Cardiac muscle cell (in vitro differentiated cells and primary cell): ENCODE data around the gene LDLRAD4. TPM values are rescaled to one million over a fixed set of nuclear protein-coding genes. Genes with fewer than 3 reads are reported as not detected.

Source experiments
- DNase-seq, 2 donors: peaks; one replicate each; pipeline versions ENCODE4 v3.0.0 to v3.0.0-alpha.2; 2010 to 2017; ENCODE audit warnings: low read depth in 1 of 2, low spot score in 1 of 2
- H3K27ac ChIP-seq: fragments of 200-600 bp; sonication (generic); 2 replicates; pipeline ENCODE4 v1.5.1; 2016
- H3K27me3 ChIP-seq: fragments of 200-600 bp; sonication (generic); 2 replicates; pipeline ENCODE4 v1.6.0; 2016; ENCODE audit warnings: control low read depth
- H3K36me3 ChIP-seq: fragments of 200-600 bp; sonication (generic); 2 replicates; pipeline ENCODE4 v1.5.1; 2016; ENCODE audit warnings: control low read depth
- H3K4me1 ChIP-seq: fragments of 200-600 bp; sonication (generic); 2 replicates; pipeline ENCODE4 v1.8.1; 2017; ENCODE audit warnings: low read depth, mild to moderate bottlenecking, mixed run types
- H3K4me3 ChIP-seq: fragments of 200-600 bp; sonication (generic); 2 replicates; pipeline ENCODE4 v1.5.1; 2016; ENCODE audit warnings: mild to moderate bottlenecking
- H3K9me3 ChIP-seq: fragments of 200-600 bp; sonication (generic); 2 replicates; pipeline ENCODE4 v1.5.1; 2017; ENCODE audit warnings: low read depth, mild to moderate bottlenecking, control low read depth
- polyA plus RNA-seq: library from polyadenylated mRNA; unstranded; fragments of >200 nt; fragmentation: Nextera tagmentation; extraction: Ambion mirVana; gene quantifications from 2 replicates; pipeline ENCODE4 v1.2.1, GENCODE V29; 2016
- total RNA-seq: library from RNA; depleted of rRNA; stranded (reverse); fragments of >200 nt; gene quantifications from 2 replicates; pipeline ENCODE4 v1.2.3, GENCODE V29; 2016
- TF ChIP-seq, protein P1 (sequence below): IDR thresholded peaks from 2 replicates; pipeline ENCODE4 v1.5.1; 2012; ENCODE audit warnings: low read depth, mild to moderate bottlenecking, low read length

LDLRAD4 gene
- total and polyA plus RNA-seq, 2 experiments from 2014 or later = 10.5 to 11.5 TPM

DNA sequence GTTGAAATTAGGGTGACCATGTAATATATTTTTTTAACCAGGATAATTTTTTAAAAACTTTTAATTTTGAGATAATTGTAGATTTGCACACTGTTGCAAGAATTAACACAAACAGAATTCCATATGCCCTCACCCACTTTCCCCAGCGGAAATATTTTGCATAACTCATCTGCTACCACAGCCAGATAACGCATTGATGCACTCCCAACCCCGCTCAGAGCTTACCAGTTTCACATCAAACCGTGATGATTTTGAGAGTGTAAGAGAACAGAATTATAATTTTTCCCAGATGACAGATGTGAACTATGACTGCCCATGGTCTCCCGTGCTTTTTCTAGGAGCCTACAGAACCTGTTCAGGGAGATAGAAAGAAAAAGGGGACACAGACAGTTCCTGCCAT is 35.2 kb upstream of the LDLRAD4 start:
- Histone ChIP-seq H3K9me3 (no peaks in the 10 kb centered on the region), H3K27ac (no peak overlapping the region), H3K4me1 (peaks cover 5% of the 10 kb centered on the region), H3K4me3 (no peak overlapping the region), H3K27me3 (no peaks in the 10 kb centered on the region), H3K36me3 (no peaks in the 10 kb centered on the region)
- peak in 1 of 2 donors; percentile 48 for DNase-seq
- TF ChIP-seq, protein P1, sequence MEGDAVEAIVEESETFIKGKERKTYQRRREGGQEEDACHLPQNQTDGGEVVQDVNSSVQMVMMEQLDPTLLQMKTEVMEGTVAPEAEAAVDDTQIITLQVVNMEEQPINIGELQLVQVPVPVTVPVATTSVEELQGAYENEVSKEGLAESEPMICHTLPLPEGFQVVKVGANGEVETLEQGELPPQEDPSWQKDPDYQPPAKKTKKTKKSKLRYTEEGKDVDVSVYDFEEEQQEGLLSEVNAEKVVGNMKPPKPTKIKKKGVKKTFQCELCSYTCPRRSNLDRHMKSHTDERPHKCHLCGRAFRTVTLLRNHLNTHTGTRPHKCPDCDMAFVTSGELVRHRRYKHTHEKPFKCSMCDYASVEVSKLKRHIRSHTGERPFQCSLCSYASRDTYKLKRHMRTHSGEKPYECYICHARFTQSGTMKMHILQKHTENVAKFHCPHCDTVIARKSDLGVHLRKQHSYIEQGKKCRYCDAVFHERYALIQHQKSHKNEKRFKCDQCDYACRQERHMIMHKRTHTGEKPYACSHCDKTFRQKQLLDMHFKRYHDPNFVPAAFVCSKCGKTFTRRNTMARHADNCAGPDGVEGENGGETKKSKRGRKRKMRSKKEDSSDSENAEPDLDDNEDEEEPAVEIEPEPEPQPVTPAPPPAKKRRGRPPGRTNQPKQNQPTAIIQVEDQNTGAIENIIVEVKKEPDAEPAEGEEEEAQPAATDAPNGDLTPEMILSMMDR = no peak

- no peaks in the 10 kb centered on the region for H3K9me3 ChIP-seq
- H3K27me3 ChIP-seq = no peaks in the 10 kb centered on the region
- peaks cover 5% of the 10 kb centered on the region for H3K4me1 ChIP-seq
- DNase-seq = peak; percentile 23 to 28
- H3K36me3 ChIP-seq = no peaks in the 10 kb centered on the region
- no peak overlapping the region for H3K27ac ChIP-seq
- TF ChIP-seq, protein P1 = no peak
- H3K4me3 ChIP-seq = no peak overlapping the region
These were observed 34.8 kb upstream of the LDLRAD4 start for GRCh38 chr18:13183790-13184189.

DNA sequence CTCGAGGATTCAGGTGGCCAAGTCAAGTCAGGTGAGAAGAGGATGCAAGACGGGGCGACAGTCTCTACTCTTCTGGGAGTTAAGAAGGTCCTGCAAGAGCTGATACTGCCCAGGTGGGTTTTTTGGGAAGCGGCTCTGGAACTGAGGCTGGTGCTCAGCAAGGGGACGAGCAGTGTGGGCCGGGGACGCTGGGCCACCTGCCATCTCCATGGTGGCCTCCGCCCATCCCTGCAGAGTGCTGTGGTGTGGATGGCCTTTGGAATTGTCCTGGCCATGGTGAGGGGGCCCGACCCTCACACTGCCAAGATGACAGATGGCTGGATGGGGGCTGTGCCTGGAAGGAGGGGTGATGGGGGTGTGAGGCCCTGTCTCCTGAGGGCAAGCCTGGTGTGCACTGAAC is 34.2 kb upstream of the LDLRAD4 start:
- TF ChIP-seq, protein P1 = no peak
- no peak overlapping the region for H3K27ac ChIP-seq

GRCh38 chr18:13185675-13186198 is 32.8 kb upstream of the LDLRAD4 start:
- H3K9me3 ChIP-seq = no peaks in the 10 kb centered on the region
- no peak overlapping the region for H3K4me3 ChIP-seq
- H3K36me3 ChIP-seq = no peaks in the 10 kb centered on the region
- H3K4me1 ChIP-seq = peaks cover 5% of the 10 kb centered on the region
- no peak overlapping the region for H3K27ac ChIP-seq
- no peaks in the 10 kb centered on the region for H3K27me3 ChIP-seq
- TF ChIP-seq, protein P1 = no peak
- DNase-seq = no peak

More for the DNA sequence above, 34.2 kb upstream of the LDLRAD4 start:
- DNase-seq = no peak
- Histone ChIP-seq H3K36me3 (no peaks in the 10 kb centered on the region), H3K4me1 (peaks cover 5% of the 10 kb centered on the region), H3K9me3 (no peaks in the 10 kb centered on the region), H3K4me3 (no peak overlapping the region), H3K27me3 (no peaks in the 10 kb centered on the region)

DNA sequence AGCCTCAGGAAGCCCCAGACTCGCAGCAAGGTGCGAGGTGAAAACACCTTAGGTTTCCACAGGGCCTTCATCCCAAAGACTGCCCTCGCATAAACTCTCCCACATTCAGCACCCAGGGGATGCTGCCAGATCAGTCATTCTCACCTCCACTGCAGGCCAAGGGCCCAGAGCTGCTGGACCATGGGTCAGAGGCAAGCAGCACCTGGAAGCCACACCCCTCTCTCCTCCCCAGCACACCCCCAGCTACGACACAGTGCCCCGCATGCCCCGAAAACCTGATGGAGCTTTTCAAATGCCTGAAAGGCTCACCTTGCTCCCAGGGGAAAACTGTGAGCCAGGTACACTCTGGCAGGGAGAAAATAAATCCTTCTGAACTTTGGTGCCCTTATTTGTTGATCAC is 31.9 kb upstream of the LDLRAD4 start:
- peaks cover 7% of the 10 kb centered on the region for H3K4me1 ChIP-seq
- no peak for DNase-seq

More for the DNA sequence above, 31.9 kb upstream of the LDLRAD4 start:
- TF ChIP-seq, protein P1 = no peak
- no peaks in the 10 kb centered on the region for H3K9me3 ChIP-seq
- H3K27ac ChIP-seq = no peak overlapping the region
- H3K36me3 ChIP-seq = no peaks in the 10 kb centered on the region
- no peaks in the 10 kb centered on the region for H3K27me3 ChIP-seq
- no peak overlapping the region for H3K4me3 ChIP-seq
